ENCODE data around the gene PRKCA.

The PRKCA gene

DNA sequence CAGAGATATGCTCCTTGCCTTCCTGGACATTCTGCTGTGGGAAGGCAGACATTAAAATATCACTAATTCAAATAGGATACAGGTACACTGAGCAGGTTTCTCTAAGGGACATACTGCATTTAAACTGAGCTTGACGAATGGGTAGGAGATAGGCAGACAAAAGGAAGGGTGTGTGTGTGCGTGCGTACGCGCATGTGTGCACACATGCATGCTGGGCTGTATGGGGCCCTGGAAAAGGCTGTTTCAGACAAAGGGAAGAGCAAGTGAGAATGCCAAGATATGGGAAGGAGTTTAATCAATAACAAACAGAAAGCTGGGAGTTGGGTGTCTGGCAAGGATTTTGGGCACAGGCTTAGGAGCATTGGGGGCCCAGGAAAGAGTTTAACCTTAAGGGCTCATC, 196.2 kb downstream of the PRKCA start:
- H3K4me3 ChIP-seq (ENCODE audit: low read length) = no peak overlapping the region
- TF ChIP-seq, protein P1, sequence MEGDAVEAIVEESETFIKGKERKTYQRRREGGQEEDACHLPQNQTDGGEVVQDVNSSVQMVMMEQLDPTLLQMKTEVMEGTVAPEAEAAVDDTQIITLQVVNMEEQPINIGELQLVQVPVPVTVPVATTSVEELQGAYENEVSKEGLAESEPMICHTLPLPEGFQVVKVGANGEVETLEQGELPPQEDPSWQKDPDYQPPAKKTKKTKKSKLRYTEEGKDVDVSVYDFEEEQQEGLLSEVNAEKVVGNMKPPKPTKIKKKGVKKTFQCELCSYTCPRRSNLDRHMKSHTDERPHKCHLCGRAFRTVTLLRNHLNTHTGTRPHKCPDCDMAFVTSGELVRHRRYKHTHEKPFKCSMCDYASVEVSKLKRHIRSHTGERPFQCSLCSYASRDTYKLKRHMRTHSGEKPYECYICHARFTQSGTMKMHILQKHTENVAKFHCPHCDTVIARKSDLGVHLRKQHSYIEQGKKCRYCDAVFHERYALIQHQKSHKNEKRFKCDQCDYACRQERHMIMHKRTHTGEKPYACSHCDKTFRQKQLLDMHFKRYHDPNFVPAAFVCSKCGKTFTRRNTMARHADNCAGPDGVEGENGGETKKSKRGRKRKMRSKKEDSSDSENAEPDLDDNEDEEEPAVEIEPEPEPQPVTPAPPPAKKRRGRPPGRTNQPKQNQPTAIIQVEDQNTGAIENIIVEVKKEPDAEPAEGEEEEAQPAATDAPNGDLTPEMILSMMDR (conservative IDR thresholded peaks at IDR 0.05; ENCODE audit: low read length) = no peak
- no peak for DNase-seq (ENCODE audit: low read depth)

DNA sequence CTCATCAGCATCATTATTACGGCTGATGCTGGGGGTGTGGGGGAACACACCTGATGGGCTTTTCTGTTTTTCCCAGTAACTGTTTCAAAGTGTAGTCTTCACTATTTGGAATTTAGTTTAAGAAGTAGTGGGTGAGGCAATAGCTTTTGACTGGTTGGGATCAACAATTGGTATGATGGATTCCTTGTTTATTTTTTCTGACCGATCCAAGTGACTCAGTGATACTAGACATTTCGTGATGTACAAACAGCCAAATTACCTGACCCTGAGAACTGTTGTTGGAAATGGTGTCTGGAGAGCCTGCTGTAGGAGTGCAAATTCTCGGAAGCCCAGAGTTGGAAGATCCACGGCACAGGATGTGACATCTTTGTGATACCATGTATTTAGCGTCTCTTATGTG, 204.2 kb downstream of the PRKCA start:
- no peak overlapping the region for H3K4me3 ChIP-seq (ENCODE audit: low read length)
- no peak for DNase-seq (ENCODE audit: low read depth)
- TF ChIP-seq, protein P1 (conservative IDR thresholded peaks at IDR 0.05; ENCODE audit: low read length) = no peak

DNA sequence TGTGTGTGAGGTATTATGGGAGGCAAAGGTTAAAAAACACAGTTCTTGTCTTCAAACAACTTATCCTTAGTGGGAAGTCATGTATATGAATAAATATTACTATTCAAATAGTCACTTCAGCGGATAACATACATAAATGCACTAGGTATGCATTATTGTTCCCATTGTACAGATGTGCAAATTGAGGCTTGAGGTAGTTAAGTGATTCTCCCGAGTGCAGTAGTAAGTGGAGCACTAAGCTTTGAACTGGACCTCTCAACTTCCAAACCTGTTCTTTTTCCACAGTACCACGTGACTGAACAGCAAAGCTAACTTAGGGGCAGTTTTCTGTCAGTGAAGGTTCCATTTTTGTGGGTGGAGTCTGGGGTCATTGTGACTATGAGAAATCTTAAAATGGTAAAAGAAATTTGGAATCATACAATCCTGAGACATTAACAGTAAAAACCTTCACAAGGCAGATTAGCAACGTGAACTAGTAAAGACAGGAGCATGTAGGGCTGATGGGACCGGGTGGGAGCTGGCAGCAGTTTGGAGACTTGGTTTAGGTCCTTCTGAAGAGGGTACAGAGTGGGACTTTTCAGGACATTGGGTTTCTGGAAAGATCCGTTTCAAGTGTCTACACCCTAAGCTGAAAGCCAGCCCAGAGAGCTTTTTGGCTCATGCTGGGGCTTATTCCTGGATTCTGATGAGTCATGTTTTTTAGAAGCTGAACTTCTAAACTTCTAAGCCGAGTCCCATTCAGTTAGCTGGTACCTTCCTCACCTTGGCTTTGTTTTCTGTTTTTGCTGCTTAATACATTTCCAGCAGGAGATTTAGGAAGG, 204.9 kb downstream of the PRKCA start:
- peak; percentile 75 for DNase-seq (ENCODE audit: low read depth)
- TF ChIP-seq, protein P1 (conservative IDR thresholded peaks at IDR 0.05; ENCODE audit: low read length) = no peak
- no peak overlapping the region for H3K4me3 ChIP-seq (ENCODE audit: low read length)

DNA sequence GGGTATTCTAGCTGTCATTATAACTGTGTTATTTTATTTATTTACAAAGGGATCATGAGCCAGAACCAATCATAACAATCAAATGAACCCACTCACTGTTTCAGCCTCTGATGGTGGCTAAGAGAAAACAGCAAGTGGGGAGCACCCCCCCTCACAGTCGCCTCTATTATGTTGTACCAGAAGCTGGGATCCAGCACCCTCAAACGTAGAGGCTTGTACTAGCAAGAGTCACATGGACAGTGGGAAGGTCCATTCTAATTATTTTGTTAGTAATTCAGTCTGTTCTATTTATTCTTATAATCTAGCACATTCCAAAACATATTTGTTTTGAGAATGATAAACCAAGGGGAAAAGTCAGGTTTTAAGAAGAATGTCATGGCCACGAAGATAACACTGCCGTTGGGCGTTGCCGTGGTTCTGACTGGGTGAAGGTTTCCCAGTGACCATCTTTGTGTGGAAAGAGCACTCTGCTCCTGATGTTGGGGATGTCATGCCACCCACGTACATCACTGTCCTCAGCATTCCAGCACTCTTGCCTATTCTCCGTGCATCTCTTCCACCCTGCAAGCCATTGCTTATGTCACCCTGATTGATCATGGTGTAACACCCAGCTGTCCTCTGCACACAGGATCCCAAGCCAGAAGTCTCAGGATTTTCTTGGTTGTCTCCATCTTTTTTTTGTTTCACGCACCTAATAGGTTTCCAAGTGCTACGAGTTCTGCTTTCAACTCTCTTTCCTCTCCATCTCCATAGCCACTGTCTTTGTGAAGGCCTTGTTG, 205.8 kb downstream of the PRKCA start:
- TF ChIP-seq, protein P1 (conservative IDR thresholded peaks at IDR 0.05; ENCODE audit: low read length) = no peak
- DNase-seq (ENCODE audit: low read depth) = no peak
- H3K4me3 ChIP-seq (ENCODE audit: low read length) = no peak overlapping the region

DNA sequence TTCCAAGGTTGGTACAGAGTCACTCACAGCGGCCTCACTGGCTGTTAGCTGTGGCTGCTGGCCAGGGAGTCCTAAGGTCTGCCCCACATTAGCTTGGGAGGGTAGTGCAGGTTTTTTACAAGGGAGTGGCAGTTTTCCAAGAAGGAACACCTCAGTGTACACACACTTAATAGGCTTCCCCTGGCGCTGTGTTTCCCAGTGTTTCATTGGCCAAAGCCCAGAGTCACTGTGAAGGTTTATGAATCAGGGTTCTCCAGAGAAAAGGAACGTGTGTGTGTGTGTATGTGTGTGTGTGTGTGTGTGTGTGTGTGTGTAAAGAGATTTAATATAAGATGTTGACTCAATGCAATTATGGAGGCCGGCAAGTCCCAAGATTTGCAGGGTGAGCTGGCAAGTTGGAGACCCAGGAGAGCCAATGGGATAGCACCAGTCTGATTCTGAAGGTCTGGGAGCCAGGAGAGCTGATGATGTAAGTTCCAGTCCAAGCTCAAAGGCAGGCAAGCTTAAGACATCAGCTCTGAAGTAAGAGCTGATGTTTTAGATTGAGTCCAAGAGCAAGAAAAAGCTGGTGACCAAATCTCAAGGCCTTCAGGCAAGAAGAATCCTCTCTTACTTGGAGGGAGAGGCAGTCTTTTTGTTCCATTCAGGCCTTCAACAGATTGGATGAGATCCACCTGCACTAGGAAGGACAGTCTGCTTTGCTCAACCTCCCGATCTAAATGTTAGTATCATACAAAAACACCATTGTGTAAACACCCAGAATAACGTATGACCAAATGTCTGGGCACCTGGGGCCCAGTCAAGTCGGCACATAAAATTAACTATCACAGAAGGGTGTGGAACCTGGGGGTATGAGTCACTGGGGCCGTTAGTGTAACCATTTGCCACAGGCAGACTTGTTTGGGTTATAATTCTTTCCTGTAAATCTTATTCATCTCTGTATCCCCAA, 206.8 kb downstream of the PRKCA start:
- DNase-seq (ENCODE audit: low read depth) = peak; percentile 88
- TF ChIP-seq, protein P1 (conservative IDR thresholded peaks at IDR 0.05; ENCODE audit: low read length) = no peak
- no peak overlapping the region for H3K4me3 ChIP-seq (ENCODE audit: low read length)

DNA sequence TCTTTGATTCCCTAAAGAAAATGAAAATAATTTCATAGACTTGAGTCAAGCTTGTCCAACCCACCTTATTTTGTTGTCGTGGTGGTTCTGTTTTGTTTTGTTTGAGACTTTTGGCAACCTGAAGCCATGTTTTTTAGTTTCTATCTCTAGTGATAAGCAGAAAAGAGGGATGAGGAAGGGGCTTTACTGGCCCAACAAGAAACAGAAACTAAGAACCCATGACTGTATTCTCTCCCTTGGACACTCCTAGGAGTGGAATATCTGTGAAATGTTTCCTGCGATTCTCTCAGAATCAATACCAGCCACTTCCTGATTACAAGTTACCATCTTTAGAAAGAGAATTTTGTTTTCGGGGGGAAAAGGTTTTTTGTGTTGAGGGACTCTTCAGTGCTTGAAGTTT, 207.5 kb downstream of the PRKCA start:
- TF ChIP-seq, protein P1 (conservative IDR thresholded peaks at IDR 0.05; ENCODE audit: low read length) = no peak
- H3K4me3 ChIP-seq (ENCODE audit: low read length) = no peak overlapping the region
- no peak for DNase-seq (ENCODE audit: low read depth)
